SK-N-MC (cell line): ENCODE data around the gene UXS1.

Experiments used
- EZH2 ChIP-seq: fragments of 200-600 bp; sonication (generic); IDR thresholded peaks from one replicate; pipeline ENCODE4 v1.6.1; 2017; ENCODE audit warnings: antibody characterized with exemption
- POLR2AphosphoS5 ChIP-seq: IDR thresholded peaks from 2 replicates; pipeline ENCODE4 v1.6.1; 2012; ENCODE audit warnings: mild to moderate bottlenecking, low read depth, low read length, borderline replicate concordance

DNA sequence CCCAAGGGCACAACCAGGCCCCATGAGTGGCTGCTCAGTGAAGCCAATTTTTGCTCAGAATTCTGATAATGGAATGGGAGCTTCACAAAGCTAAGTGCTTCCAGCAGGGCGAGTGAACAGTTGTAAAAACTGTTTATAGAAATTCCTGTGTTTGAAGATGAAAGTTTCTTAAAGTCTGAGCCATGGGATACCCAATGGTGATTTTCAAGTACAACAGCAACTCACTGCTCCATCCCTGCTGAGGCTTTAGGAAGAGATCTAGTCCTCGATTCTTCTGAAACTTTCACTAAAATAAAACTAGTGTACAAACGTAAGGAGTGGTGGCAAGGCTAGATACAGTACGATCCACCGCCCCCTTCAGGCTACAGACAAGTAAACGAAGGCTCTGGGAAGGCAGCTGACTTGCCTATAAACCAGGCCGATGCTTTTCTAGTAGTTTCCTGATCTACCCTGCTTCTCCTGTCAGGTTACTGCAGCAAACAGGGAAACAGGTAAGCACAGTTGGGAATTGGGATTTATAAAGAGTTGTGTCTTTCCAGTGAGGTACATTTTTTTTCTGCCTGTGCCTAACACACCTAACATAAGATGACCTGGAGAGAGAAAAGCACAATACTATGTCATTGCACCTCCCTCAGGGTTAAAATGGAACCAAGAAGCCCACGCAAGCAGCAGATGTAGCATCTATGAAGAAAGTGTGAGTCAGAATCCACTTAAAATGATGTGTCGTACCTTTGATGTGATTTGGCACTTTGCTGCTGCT lies 108.7 kb downstream of the UXS1 start:
- TF ChIP-seq EZH2 (no peak), POLR2AphosphoS5 (no peak)
